HG03354 (cell line): ENCODE results near the gene FSTL5.
"Not testable (repeated sequence)": the region's sequence is repeated elsewhere in the genome, so short reads cannot be mapped to it uniquely, and the experiment has no call there.

Source experiments
- ATAC-seq: cut with Tn5 transposase; IDR thresholded peaks from one replicate; pipeline ENCODE4 v1.9.1; 2021; ENCODE audit warnings: mild to moderate bottlenecking; ENCODE audit not compliant: unreplicated experiment, poor library complexity, severe bottlenecking

The FSTL5 gene

GRCh38 chr4:161760008-161760407 lies 403.8 kb downstream of the FSTL5 start:
- ATAC-seq: no peak

- not testable (repeated sequence) for ATAC-seq
Measured at GRCh38 chr4:161758412-161758811, 405.4 kb downstream of the FSTL5 start.

- ATAC-seq: no peak
Measured at GRCh38 chr4:161728929-161729328, 434.9 kb downstream of the FSTL5 start.

- ATAC-seq: no peak
Measured at GRCh38 chr4:161721947-161722346, 441.9 kb downstream of the FSTL5 start.

GRCh38 chr4:161717084-161717483 lies 446.7 kb downstream of the FSTL5 start:
- ATAC-seq: no peak

GRCh38 chr4:161714931-161715330 lies 448.9 kb downstream of the FSTL5 start:
- ATAC-seq: no peak

GRCh38 chr4:161714022-161714751 lies 449.6 kb downstream of the FSTL5 start:
- no peak for ATAC-seq

GRCh38 chr4:161704653-161705052 lies 459.1 kb downstream of the FSTL5 start:
- no peak for ATAC-seq

GRCh38 chr4:161704040-161704439 lies 459.8 kb downstream of the FSTL5 start:
- no peak for ATAC-seq

GRCh38 chr4:161702287-161702686 lies 461.5 kb downstream of the FSTL5 start:
- no peak for ATAC-seq

- ATAC-seq: no peak
Measured at GRCh38 chr4:161696944-161697343, 466.9 kb downstream of the FSTL5 start.

GRCh38 chr4:161680146-161680545 lies 483.7 kb downstream of the FSTL5 start:
- ATAC-seq: no peak

- no peak for ATAC-seq
Measured at GRCh38 chr4:161664740-161665139, 499.1 kb downstream of the FSTL5 start.

GRCh38 chr4:161663844-161664243 lies 500.0 kb downstream of the FSTL5 start:
- ATAC-seq: no peak

- no peak for ATAC-seq
Measured at GRCh38 chr4:161658676-161659075, 505.1 kb downstream of the FSTL5 start.

GRCh38 chr4:161657616-161658015 lies 506.2 kb downstream of the FSTL5 start:
- ATAC-seq: no peak

- ATAC-seq: no peak
Measured at GRCh38 chr4:161656594-161656993, 507.2 kb downstream of the FSTL5 start.

GRCh38 chr4:161655148-161655547 lies 508.7 kb downstream of the FSTL5 start:
- no peak for ATAC-seq

GRCh38 chr4:161653697-161654096 lies 510.1 kb downstream of the FSTL5 start:
- ATAC-seq: no peak

GRCh38 chr4:161651586-161651985 lies 512.2 kb downstream of the FSTL5 start:
- no peak for ATAC-seq

GRCh38 chr4:161650812-161651211 lies 513.0 kb downstream of the FSTL5 start:
- ATAC-seq: no peak

- no peak for ATAC-seq
Measured at GRCh38 chr4:161647757-161648156, 516.0 kb downstream of the FSTL5 start.
